Measurements from ENCODE around the gene DYSF. TPM values are rescaled to one million over a fixed set of nuclear protein-coding genes. Genes with fewer than 3 reads are reported as not detected.

The DYSF gene
- total RNA-seq, 4 donors from 2014 or later: 2.6 to 20.7 (median 12.7) TPM

DNA sequence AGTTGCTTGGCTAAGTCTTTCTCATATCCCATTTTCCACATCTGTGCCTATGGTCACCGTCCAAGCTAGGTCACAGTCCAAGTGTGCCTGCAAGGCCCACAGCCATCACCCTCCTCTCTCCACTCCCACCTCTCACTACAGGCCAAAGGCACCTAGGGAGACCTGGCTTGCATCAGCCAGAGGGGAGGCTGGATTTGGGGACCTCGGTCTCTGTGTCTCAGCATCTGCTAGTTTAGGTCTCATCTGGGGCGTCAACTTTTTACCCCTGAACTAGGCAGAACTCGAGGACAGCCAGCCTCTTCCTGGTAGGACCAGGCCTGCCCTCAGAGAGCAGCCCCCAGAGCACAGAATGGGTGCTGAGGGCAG is 217.1 kb downstream of the DYSF start:
- no peaks in the 10 kb centered on the region for H3K9me3 ChIP-seq
- no peak overlapping the region for H3K27ac ChIP-seq
- intact Hi-C loops (cut with DNase I; ENCODE audit: low total_unique reads): no loop called here
- no peaks in the 10 kb centered on the region for H3K27me3 ChIP-seq
- DNase-seq: no peak
- TF ChIP-seq POLR2A (IDR thresholded peaks at IDR 0.05) (no peak), CTCF (IDR thresholded peaks at IDR 0.05) (no peak)
- H3K4me3 ChIP-seq: no peak overlapping the region
- H3K36me3 ChIP-seq: no peaks in the 10 kb centered on the region
- H3K4me1 ChIP-seq: no peaks in the 10 kb centered on the region

DNA sequence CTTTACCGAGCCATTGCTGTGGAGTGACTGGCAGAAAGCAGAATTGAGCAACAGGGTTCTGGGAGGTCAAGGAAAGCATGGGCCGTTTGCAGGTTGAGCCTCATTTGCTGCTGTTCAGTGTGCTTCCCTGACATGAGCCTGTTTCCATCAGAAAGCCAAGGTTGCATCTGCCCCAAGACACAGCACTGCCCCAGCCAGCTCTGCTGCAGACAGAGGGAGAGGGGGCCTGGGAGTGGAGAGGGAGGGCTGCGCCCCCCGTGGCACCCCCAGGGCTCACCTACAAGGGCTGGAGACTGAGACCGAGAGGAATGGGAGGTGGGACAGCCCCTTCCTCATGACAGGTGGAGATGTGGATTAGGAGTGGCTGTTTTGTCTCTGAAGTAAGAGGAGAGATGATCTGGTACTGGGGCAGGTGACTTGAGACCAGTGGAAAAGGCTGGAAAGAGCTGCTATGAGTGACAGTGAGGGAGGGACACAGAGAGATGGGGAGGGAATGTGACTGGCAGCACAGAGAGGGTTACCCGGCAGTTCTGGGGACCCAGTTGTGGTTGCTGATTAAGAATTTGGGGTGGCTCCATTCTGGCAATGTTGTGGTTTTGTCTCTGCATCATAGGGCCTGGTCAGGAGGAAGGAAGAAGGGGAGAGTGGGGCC is 218.0 kb downstream of the DYSF start:
- no peaks in the 10 kb centered on the region for H3K27me3 ChIP-seq
- no peaks in the 10 kb centered on the region for H3K9me3 ChIP-seq
- H3K4me1 ChIP-seq: no peaks in the 10 kb centered on the region
- intact Hi-C loops (cut with DNase I; ENCODE audit: low total_unique reads): no loop called here
- H3K4me3 ChIP-seq: no peak overlapping the region
- TF ChIP-seq POLR2A (IDR thresholded peaks at IDR 0.05) (no peak), CTCF (IDR thresholded peaks at IDR 0.05) (no peak)
- H3K36me3 ChIP-seq: no peaks in the 10 kb centered on the region
- no peak overlapping the region for H3K27ac ChIP-seq
- DNase-seq: no peak

DNA sequence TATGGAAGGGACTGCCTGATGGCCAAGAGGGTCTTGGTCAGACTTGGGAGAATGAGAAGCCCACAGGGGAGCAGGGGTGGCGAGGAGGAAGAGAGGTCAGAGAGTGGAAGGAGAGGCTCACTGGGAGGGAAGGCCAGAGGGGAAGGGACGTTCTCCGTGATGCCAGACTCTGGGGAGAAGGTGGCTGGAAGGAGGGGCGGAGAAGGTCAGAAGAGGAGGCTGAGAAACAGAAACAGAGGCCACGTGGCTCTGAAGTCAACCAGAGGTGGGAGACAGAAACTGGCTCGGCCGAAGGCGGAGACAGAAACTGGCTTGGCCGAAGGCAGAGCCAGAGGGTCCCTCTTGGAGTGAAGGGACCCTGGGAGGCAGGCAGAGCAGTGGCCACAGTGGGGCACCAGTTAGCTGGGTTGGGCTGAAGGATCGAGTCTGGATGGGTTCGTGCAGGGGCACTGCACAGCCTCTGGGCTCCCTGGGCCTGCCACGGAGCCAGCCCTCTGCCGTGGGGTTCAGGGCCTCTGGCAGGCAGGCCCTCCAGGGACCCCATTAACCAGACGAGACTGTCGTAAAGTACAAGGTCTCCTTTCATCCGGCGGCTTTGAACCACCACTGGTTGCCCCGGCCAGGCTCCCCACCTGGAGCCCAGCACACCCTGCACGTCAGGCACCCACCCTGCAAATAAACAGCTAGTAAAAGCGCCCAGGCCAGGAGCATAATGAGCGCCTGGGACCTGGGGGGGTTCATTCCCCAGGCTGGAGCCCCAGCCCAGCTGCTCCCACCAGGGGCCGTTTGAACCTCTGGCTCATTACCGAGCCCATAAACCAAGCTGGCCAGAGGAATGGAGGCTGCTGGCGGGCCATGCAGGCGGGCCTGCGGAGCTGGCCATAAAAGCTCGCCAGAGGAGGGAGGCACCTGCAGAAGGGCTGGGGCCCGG is 218.8 kb downstream of the DYSF start:
- H3K9me3 ChIP-seq: no peaks in the 10 kb centered on the region
- H3K4me1 ChIP-seq: no peaks in the 10 kb centered on the region
- H3K36me3 ChIP-seq: no peaks in the 10 kb centered on the region
- TF ChIP-seq CTCF (IDR thresholded peaks at IDR 0.05) (no peak), POLR2A (IDR thresholded peaks at IDR 0.05) (no peak)
- intact Hi-C loops (cut with DNase I; ENCODE audit: low total_unique reads): no loop called here
- H3K27me3 ChIP-seq: no peaks in the 10 kb centered on the region
- DNase-seq: no peak
- no peak overlapping the region for H3K27ac ChIP-seq
- H3K4me3 ChIP-seq: no peak overlapping the region

- H3K4me1 ChIP-seq: no peaks in the 10 kb centered on the region
- DNase-seq: no peak
- H3K27me3 ChIP-seq: no peaks in the 10 kb centered on the region
- TF ChIP-seq POLR2A (IDR thresholded peaks at IDR 0.05) (no peak), CTCF (IDR thresholded peaks at IDR 0.05) (no peak)
- intact Hi-C loops (cut with DNase I; ENCODE audit: low total_unique reads): no loop called here
- no peak overlapping the region for H3K4me3 ChIP-seq
- no peaks in the 10 kb centered on the region for H3K36me3 ChIP-seq
- H3K27ac ChIP-seq: no peak overlapping the region
- no peaks in the 10 kb centered on the region for H3K9me3 ChIP-seq
Measured at GRCh38 chr2:71672826-71673795, 219.8 kb downstream of the DYSF start.
